DOHH2 (cell line): ENCODE measurements around the gene SMAD3.

Experiments
- EZH2phosphoT487 ChIP-seq: fragments of 200-600 bp; sonication (generic); IDR thresholded peaks from 2 replicates; pipeline ENCODE4 v1.6.1; 2017; ENCODE audit warnings: borderline replicate concordance, mild to moderate bottlenecking, antibody characterized with exemption, low read length, moderate library complexity, mixed read lengths
- TF ChIP-seq, protein P1 (sequence below): fragments of 200-600 bp; sonication (generic); IDR thresholded peaks from one replicate; pipeline ENCODE4 v1.5.1; 2014; ENCODE audit warnings: antibody characterized with exemption, mild to moderate bottlenecking, low read depth, low read length; ENCODE audit not compliant: poor library complexity, severe bottlenecking

DNA sequence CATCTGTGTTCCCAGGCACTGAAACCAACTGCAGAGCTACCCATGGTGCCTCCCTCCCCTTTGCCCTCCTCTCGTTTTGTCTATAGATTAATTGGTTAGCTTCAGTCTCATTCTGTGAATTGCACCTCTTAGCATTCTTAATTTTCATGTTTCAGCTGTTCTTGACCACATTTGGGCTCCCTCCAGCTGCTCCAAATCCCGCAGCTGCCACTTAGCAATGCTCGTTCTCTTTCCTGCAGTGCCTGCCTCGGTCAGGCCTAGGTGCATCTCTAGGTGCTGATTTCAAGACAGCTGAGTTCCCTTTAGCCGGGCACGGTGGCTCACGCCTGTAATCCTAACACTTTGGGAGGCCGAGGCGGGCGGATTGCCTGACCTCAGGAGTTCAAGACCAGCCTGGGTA is 47.0 kb upstream of the SMAD3 start:
- TF ChIP-seq, protein P1, sequence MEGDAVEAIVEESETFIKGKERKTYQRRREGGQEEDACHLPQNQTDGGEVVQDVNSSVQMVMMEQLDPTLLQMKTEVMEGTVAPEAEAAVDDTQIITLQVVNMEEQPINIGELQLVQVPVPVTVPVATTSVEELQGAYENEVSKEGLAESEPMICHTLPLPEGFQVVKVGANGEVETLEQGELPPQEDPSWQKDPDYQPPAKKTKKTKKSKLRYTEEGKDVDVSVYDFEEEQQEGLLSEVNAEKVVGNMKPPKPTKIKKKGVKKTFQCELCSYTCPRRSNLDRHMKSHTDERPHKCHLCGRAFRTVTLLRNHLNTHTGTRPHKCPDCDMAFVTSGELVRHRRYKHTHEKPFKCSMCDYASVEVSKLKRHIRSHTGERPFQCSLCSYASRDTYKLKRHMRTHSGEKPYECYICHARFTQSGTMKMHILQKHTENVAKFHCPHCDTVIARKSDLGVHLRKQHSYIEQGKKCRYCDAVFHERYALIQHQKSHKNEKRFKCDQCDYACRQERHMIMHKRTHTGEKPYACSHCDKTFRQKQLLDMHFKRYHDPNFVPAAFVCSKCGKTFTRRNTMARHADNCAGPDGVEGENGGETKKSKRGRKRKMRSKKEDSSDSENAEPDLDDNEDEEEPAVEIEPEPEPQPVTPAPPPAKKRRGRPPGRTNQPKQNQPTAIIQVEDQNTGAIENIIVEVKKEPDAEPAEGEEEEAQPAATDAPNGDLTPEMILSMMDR: no peak
- no peak for TF ChIP-seq EZH2phosphoT487
